Upper lobe of left lung (tissue), 4 donors: Measurements from ENCODE around the gene CALHM2.

Experiments used
- EP300 ChIP-seq, 4 donors: sonication (generic); formaldehyde crosslinking; IDR thresholded peaks; one replicate each; pipeline ENCODE4 v1.5.1; 2017; ENCODE audit warnings: antibody characterized with exemption in 4 of 4, control low read depth in 2 of 4
- POLR2A ChIP-seq, 4 donors: fragments of 450-650 bp; IDR thresholded peaks; one replicate each; pipeline ENCODE4 v1.5.1; 2016 to 2017; ENCODE audit warnings: antibody characterized with exemption in 4 of 4, mild to moderate bottlenecking in 2 of 4
- TF ChIP-seq, protein P1 (sequence below), 6 experiments: fragments of 450-650 bp in 4 of 6; fragments of 200-600 bp in 2 of 6; sonication (generic) in 2 of 6; IDR thresholded peaks; one replicate each; pipeline ENCODE4 v1.5.1; 2016 to 2019; ENCODE audit warnings: antibody characterized with exemption in 6 of 6

DNA sequence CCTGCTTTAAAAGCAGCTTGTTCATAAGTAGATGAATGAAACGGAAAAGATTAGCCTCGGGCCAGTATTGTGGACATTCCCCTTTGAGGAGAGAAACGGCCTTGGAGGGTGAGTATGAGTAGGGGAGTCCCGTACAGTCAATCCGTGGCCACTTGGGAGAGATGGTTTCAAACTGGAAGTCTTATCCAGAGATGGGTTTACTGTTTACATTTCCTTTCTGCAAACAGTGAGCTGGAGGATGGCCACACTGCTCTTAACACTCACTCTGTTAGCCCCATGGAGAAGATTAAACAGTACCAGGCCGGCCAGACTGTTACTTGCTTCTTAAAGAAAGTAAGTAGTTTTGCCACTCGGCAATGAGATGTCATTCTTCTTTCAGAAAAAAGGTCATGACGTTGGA lies 20.3 kb downstream of the CALHM2 start:
- TF ChIP-seq, protein P1, sequence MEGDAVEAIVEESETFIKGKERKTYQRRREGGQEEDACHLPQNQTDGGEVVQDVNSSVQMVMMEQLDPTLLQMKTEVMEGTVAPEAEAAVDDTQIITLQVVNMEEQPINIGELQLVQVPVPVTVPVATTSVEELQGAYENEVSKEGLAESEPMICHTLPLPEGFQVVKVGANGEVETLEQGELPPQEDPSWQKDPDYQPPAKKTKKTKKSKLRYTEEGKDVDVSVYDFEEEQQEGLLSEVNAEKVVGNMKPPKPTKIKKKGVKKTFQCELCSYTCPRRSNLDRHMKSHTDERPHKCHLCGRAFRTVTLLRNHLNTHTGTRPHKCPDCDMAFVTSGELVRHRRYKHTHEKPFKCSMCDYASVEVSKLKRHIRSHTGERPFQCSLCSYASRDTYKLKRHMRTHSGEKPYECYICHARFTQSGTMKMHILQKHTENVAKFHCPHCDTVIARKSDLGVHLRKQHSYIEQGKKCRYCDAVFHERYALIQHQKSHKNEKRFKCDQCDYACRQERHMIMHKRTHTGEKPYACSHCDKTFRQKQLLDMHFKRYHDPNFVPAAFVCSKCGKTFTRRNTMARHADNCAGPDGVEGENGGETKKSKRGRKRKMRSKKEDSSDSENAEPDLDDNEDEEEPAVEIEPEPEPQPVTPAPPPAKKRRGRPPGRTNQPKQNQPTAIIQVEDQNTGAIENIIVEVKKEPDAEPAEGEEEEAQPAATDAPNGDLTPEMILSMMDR (IDR thresholded peaks at IDR 0.05) = no peak
- TF ChIP-seq EP300 (IDR thresholded peaks at IDR 0.05) (no peak), POLR2A (IDR thresholded peaks at IDR 0.05) (no peak)
